Metanephros (tissue), 2 donors: Measurements from ENCODE around the gene RNF138. TPM values are rescaled to one million over a fixed set of nuclear protein-coding genes. Genes with fewer than 3 reads are reported as not detected.

ENCODE experiments used
- small RNA-seq: library from RNA; depleted of rRNA; stranded (forward); fragments of <200 nt; gene quantifications from one replicate; pipeline ENCODE3, GENCODE V24; 2014; ENCODE audit warnings: low replicate concordance
- total RNA-seq: library from RNA; depleted of rRNA; stranded (reverse); fragments of >200 nt; gene quantifications from one replicate; pipeline ENCODE4 v1.2.3, GENCODE V29; 2014

RNF138 gene, protein sequence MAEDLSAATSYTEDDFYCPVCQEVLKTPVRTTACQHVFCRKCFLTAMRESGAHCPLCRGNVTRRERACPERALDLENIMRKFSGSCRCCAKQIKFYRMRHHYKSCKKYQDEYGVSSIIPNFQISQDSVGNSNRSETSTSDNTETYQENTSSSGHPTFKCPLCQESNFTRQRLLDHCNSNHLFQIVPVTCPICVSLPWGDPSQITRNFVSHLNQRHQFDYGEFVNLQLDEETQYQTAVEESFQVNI
- total RNA-seq: 37.1 TPM

DNA sequence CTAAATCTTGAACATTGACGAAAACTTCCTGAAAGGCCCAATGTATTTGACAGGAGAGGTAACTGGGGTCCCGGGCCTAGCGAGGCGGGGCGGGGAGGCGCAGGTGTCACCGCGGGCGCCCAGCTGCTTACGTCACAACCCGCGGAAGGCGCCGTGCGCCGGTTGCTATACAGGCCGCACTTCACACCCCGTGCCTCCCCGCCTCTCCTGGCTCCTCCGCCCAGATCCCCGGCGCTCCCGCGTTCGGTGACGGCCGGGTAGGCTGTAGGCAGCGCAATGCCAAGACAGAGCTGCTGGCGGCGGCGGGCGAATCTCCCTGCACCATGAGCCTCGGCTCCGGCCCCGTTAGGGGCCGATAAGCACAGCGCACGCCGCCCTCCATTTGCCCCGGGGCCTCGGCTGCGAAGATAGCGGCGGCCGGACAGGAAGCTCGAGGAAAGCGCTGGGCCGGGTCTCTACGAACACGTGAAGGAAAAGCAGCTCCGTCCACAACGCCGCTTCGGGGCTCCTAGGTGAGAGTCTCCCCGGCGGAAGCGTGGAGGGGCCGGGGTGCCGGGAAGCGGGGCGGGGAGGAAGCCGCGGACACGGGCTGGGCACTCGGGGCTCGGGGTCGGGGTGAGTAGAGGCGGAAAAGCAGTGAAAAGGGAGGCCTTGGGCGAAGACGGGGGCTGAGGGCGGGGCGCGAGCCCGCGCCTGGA lies at the start of gene RNF138:
Gene RNF138 (plus strand): TSS at position 151 of the 698 bp plus-strand sequence. CDS start 903 bp downstream, outside the sequence.

Small RNAs within 50 kb of the gene (small RNA-seq; reads per million reads assigned to genes)
- not detected for gene RNA5SP453

Other genes with a start within 250 kb of the RNF138 start
- 63.4 TPM for gene TRAPPC8, start 148.7 kb upstream of the RNF138 start, total RNA-seq
- 5.3 TPM for gene RNF125, start 73.0 kb upstream of the RNF138 start, total RNA-seq
- gene MEP1B, start 98.2 kb downstream of the RNF138 start, total RNA-seq: not detected